Measurements from ENCODE around the gene PDXP.

Gene PDXP

DNA sequence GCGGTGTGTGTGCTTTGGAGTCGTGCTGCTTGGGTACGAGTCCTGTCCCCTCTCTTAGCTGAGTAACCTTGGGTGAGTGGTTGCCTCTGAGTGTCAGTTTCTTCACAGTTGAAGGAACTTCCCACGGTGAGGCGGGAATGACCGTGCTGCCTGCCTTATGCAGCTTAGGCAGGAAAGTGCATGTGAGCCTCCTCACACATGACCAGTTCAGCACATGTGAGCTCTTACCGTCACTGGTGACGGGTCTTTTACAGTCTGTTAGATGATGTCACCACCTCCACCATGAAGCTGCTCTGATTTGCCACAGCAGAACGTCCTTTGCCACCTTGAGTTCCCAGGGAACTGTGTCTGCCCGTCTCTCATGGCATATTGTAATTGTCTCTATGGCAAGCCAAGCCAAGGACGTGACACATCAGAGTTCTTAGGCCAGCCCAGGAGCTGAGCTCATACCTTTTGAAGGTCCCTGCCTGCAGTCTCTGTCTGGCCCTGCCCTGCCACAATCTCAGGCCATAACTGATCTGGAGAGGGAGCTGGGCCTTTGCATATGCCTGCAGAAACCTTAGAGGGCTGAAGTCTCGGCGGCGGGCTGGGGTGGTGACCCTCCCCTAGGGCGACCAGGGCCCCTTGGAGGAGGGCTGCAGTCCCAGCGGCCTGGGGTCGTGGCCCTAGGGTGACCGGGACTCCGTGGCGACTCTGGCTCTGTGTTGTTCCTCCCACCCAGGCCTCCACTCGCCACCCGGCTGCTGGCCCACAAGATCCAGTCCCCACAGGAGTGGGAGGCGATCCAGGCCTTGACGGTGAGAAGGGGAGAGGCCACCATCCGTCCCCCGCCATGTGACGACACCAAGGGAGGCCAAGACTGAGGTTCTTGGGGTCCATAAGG, 42.1 kb upstream of the PDXP start:
- no peak for TF ChIP-seq ZNF70 (CRISPR knock-in tag; IDR thresholded peaks at IDR 0.05)
- TF ChIP-seq BACH2 (CRISPR knock-in tag; IDR thresholded peaks at IDR 0.05; ENCODE audit: borderline replicate concordance) = no peak
- no peak for TF ChIP-seq RARB (CRISPR knock-in tag; IDR thresholded peaks at IDR 0.05)
- TF ChIP-seq, protein P1, sequence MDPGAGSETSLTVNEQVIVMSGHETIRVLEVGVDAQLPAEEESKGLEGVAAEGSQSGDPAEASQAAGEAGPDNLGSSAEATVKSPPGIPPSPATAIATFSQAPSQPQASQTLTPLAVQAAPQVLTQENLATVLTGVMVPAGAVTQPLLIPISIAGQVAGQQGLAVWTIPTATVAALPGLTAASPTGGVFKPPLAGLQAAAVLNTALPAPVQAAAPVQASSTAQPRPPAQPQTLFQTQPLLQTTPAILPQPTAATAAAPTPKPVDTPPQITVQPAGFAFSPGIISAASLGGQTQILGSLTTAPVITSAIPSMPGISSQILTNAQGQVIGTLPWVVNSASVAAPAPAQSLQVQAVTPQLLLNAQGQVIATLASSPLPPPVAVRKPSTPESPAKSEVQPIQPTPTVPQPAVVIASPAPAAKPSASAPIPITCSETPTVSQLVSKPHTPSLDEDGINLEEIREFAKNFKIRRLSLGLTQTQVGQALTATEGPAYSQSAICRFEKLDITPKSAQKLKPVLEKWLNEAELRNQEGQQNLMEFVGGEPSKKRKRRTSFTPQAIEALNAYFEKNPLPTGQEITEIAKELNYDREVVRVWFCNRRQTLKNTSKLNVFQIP (CRISPR knock-in tag; IDR thresholded peaks at IDR 0.05; ENCODE audit: borderline replicate concordance, low read depth) = no peak
- no peak for TF ChIP-seq CSDC2 (CRISPR knock-in tag; IDR thresholded peaks at IDR 0.05)
- TF ChIP-seq GLIS3 (CRISPR knock-in tag; IDR thresholded peaks at IDR 0.05) = no peak
- TF ChIP-seq, protein P2, sequence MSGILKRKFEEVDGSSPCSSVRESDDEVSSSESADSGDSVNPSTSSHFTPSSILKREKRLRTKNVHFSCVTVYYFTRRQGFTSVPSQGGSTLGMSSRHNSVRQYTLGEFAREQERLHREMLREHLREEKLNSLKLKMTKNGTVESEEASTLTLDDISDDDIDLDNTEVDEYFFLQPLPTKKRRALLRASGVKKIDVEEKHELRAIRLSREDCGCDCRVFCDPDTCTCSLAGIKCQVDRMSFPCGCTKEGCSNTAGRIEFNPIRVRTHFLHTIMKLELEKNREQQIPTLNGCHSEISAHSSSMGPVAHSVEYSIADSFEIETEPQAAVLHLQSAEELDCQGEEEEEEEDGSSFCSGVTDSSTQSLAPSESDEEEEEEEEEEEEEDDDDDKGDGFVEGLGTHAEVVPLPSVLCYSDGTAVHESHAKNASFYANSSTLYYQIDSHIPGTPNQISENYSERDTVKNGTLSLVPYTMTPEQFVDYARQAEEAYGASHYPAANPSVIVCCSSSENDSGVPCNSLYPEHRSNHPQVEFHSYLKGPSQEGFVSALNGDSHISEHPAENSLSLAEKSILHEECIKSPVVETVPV (CRISPR knock-in tag; IDR thresholded peaks at IDR 0.05) = no peak
- no peak for TF ChIP-seq ARNTL (CRISPR knock-in tag; IDR thresholded peaks at IDR 0.05; ENCODE audit: borderline replicate concordance, low read depth)
- no peak for ATAC-seq

DNA sequence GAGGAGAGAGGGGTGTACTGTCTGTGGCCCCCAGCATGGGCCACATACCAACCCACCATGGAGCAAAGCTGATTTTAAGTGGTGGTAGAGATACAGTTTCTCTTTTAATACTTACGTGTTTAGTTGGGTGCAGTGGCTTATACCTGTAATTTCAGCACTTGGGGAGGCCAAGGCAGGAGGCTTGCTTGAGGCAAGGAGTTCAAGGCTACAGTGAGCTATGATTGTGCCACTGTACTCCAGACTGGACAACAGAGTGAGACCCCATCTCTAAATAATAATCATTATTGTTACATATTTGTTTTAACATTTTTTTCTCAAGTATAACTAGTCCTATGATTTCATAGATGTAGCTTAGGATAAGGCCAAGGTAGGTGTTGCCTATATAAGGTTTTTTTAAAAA, 41.1 kb upstream of the PDXP start:
- TF ChIP-seq TCF4 (CRISPR knock-in tag; IDR thresholded peaks at IDR 0.05; ENCODE audit: borderline replicate concordance) (no peak), ZNF70 (CRISPR knock-in tag; IDR thresholded peaks at IDR 0.05) (no peak), ISL1 (CRISPR knock-in tag; IDR thresholded peaks at IDR 0.05) (no peak), ZFP3 (CRISPR knock-in tag; IDR thresholded peaks at IDR 0.05) (no peak), OSR1 (CRISPR knock-in tag; IDR thresholded peaks at IDR 0.05) (no peak), CSDC2 (CRISPR knock-in tag; IDR thresholded peaks at IDR 0.05) (no peak), SNAI2 (CRISPR knock-in tag; IDR thresholded peaks at IDR 0.05) (no peak), ZC3H10 (CRISPR knock-in tag; IDR thresholded peaks at IDR 0.05) (no peak), TOX (CRISPR knock-in tag; IDR thresholded peaks at IDR 0.05; ENCODE audit: borderline replicate concordance) (no peak), ZFP30 (CRISPR knock-in tag; IDR thresholded peaks at IDR 0.05) (no peak), ARNTL (CRISPR knock-in tag; IDR thresholded peaks at IDR 0.05; ENCODE audit: borderline replicate concordance, low read depth) (no peak)
- TF ChIP-seq, protein P3, sequence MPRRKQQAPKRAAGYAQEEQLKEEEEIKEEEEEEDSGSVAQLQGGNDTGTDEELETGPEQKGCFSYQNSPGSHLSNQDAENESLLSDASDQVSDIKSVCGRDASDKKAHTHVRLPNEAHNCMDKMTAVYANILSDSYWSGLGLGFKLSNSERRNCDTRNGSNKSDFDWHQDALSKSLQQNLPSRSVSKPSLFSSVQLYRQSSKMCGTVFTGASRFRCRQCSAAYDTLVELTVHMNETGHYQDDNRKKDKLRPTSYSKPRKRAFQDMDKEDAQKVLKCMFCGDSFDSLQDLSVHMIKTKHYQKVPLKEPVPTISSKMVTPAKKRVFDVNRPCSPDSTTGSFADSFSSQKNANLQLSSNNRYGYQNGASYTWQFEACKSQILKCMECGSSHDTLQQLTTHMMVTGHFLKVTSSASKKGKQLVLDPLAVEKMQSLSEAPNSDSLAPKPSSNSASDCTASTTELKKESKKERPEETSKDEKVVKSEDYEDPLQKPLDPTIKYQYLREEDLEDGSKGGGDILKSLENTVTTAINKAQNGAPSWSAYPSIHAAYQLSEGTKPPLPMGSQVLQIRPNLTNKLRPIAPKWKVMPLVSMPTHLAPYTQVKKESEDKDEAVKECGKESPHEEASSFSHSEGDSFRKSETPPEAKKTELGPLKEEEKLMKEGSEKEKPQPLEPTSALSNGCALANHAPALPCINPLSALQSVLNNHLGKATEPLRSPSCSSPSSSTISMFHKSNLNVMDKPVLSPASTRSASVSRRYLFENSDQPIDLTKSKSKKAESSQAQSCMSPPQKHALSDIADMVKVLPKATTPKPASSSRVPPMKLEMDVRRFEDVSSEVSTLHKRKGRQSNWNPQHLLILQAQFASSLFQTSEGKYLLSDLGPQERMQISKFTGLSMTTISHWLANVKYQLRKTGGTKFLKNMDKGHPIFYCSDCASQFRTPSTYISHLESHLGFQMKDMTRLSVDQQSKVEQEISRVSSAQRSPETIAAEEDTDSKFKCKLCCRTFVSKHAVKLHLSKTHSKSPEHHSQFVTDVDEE (CRISPR knock-in tag; IDR thresholded peaks at IDR 0.05) = no peak
- TF ChIP-seq, protein P2 (CRISPR knock-in tag; IDR thresholded peaks at IDR 0.05) = no peak
- TF ChIP-seq, protein P4, sequence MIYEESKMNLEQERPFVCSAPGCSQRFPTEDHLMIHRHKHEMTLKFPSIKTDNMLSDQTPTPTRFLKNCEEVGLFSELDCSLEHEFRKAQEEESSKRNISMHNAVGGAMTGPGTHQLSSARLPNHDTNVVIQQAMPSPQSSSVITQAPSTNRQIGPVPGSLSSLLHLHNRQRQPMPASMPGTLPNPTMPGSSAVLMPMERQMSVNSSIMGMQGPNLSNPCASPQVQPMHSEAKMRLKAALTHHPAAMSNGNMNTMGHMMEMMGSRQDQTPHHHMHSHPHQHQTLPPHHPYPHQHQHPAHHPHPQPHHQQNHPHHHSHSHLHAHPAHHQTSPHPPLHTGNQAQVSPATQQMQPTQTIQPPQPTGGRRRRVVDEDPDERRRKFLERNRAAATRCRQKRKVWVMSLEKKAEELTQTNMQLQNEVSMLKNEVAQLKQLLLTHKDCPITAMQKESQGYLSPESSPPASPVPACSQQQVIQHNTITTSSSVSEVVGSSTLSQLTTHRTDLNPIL (CRISPR knock-in tag; IDR thresholded peaks at IDR 0.05; ENCODE audit: low read depth) = no peak
- TF ChIP-seq, protein P1 (CRISPR knock-in tag; IDR thresholded peaks at IDR 0.05; ENCODE audit: borderline replicate concordance, low read depth) = no peak
- TF ChIP-seq, protein P5, sequence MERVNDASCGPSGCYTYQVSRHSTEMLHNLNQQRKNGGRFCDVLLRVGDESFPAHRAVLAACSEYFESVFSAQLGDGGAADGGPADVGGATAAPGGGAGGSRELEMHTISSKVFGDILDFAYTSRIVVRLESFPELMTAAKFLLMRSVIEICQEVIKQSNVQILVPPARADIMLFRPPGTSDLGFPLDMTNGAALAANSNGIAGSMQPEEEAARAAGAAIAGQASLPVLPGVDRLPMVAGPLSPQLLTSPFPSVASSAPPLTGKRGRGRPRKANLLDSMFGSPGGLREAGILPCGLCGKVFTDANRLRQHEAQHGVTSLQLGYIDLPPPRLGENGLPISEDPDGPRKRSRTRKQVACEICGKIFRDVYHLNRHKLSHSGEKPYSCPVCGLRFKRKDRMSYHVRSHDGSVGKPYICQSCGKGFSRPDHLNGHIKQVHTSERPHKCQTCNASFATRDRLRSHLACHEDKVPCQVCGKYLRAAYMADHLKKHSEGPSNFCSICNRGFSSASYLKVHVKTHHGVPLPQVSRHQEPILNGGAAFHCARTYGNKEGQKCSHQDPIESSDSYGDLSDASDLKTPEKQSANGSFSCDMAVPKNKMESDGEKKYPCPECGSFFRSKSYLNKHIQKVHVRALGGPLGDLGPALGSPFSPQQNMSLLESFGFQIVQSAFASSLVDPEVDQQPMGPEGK (CRISPR knock-in tag; IDR thresholded peaks at IDR 0.05; ENCODE audit: borderline replicate concordance) = no peak

More for the DNA sequence above, 41.1 kb upstream of the PDXP start:
- ATAC-seq = no peak
